GM19023 (cell line): ENCODE measurements around the gene SH3BP4.

ENCODE experiments used
- ATAC-seq: cut with Tn5 transposase; IDR thresholded peaks from one replicate; pipeline ENCODE4 v1.9.1; 2021; ENCODE audit warnings: mild to moderate bottlenecking, moderate library complexity; ENCODE audit not compliant: unreplicated experiment

SH3BP4 gene, protein sequence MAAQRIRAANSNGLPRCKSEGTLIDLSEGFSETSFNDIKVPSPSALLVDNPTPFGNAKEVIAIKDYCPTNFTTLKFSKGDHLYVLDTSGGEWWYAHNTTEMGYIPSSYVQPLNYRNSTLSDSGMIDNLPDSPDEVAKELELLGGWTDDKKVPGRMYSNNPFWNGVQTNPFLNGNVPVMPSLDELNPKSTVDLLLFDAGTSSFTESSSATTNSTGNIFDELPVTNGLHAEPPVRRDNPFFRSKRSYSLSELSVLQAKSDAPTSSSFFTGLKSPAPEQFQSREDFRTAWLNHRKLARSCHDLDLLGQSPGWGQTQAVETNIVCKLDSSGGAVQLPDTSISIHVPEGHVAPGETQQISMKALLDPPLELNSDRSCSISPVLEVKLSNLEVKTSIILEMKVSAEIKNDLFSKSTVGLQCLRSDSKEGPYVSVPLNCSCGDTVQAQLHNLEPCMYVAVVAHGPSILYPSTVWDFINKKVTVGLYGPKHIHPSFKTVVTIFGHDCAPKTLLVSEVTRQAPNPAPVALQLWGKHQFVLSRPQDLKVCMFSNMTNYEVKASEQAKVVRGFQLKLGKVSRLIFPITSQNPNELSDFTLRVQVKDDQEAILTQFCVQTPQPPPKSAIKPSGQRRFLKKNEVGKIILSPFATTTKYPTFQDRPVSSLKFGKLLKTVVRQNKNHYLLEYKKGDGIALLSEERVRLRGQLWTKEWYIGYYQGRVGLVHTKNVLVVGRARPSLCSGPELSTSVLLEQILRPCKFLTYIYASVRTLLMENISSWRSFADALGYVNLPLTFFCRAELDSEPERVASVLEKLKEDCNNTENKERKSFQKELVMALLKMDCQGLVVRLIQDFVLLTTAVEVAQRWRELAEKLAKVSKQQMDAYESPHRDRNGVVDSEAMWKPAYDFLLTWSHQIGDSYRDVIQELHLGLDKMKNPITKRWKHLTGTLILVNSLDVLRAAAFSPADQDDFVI

GRCh38 chr2:234951664-234952269 lies at the start of gene SH3BP4:
Gene SH3BP4, plus strand, starts transcription at chr2:234952017. Its CDS starts 82,986 bp downstream, at chr2:235035003.
- ATAC-seq = no peak

- no peak for ATAC-seq
Measured at GRCh38 chr2:234904785-234905184, 47.0 kb upstream of the SH3BP4 start.

DNA sequence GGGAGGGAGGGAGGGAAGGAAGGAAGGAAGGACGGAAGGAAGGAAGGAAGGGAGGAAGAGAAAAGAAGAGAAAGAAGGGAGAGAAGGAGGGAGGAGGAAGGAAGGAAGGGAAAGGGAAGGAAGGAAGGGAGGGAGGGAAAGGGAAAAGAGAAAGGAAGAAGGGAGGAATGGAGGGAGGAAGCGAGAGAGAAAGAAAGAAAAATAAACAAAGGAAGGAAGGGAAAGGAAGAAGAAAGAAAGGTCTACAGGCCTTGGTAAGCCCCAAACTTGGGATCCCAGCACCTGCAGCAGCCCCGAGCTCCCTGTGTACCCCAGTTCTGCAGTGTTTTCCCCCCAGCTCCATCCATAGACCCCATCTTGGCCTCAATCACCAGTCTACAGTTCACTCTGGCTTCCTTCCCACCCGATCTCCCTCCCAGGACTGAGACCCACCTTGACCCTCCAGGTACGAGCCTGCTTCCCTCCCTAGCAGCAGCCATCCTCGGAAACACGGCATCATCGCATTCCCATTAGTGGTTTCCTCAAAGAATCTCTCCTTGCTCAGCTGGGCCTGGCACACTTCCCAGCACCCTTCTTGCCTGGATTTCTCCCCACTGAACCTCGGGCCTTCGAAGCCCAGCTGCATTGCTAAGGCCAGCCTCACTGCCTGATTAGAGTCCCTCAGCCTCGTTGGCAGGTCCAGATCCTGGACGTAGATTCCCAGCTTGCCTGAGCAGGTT lies 46.1 kb upstream of the SH3BP4 start:
- ATAC-seq = no peak

- no peak for ATAC-seq
Measured at GRCh38 chr2:234910186-234910679, 41.6 kb upstream of the SH3BP4 start.

DNA sequence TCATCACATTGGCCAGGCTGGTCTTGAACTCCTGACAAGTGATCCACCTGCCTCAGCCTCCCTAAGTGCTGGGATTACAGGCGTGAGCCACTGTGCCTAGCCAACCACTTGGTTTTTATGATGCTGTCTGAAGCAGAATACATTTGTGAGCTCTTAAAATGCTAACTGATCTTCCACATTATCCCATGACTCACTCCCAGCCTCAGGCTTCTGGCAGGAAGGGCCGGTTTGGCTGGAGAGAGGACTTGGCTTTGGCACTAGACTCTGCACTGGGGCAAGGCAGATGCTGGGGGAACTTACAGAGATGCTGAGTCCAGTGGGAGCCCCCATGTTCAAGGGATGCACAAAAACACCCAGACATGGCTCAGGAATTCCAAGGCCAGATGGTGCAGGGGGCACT lies 40.5 kb upstream of the SH3BP4 start:
- no peak for ATAC-seq

DNA sequence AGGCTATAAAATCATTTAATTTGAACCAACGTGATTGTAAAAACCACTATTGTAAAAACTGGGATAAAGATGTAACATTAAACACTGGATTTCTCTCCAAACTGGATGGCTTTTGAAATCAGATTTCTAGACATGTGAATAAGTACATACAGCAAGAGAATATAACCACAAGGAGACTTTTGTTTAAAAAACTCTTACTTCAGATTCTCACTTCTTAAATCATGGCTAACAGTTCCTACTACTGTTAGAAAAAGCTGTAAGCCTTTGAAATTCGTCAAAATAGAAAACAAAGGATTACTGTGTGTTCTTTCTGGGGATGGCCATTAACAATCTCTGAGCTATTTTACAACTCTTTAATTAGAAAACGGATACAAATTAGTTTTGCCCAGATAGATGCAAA lies 39.4 kb upstream of the SH3BP4 start:
- no peak for ATAC-seq

GRCh38 chr2:234913208-234913626 lies 38.6 kb upstream of the SH3BP4 start:
- no peak for ATAC-seq

DNA sequence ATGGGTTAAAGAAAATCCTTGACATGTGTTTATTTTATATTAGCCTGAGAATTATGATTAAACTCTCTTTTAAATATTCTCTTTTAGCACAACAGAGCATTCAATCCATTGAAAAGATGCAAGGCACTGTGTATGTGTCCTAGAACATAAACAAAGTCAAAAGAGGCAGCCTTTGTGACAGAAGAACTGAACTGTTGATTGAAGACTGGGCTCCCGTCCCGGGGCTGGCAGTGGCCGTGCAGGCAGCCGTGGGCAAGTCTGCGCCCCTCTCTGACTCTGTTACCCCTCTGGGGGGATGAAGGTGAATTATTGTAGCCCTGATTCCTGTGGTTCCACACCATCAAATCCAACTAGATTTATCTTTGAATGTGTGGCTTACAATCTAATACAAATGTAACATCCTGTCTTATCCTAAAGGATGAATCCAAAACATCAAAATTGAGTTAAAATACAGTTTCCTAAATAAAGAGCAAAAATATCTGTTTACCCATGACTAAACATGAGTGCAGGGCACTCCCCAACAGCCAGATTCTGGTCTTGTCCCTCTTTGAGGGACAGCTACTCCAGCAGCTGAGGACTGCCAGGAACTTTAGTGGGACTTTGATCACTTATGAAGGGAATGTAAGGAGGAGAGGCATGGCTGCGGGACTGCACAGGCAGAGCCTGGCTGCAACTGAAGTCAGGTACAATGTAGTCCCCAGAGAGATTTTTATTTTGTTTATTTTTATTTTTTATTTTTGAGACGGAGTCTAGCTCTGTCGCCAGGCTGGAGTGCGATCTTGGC lies 37.3 kb upstream of the SH3BP4 start:
- no peak for ATAC-seq

GRCh38 chr2:234916674-234917073 lies 35.1 kb upstream of the SH3BP4 start:
- ATAC-seq = no peak

- ATAC-seq = no peak
Measured at GRCh38 chr2:234917211-234917975, 34.4 kb upstream of the SH3BP4 start.

DNA sequence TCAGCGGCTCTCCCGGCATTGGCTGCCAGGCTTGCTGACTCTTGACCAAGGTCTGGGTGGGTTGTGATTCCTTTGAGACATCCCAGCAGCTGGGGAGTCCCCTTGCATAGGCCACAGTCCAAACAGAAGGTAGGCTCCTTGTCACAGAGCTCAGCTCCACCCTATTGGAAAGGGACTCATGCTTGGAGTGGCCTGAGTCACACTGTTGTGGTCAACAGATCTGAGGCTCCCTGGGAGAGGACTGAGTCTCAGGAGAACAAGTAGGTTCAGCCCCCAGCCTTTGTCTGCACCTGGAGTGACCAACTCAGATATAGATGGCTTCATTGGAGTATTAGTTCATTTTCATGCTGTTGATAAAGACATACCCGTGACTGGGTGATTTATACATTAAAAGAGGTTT lies 32.1 kb upstream of the SH3BP4 start:
- ATAC-seq = no peak

GRCh38 chr2:234920836-234921235 lies 31.0 kb upstream of the SH3BP4 start:
- ATAC-seq = no peak

- no peak for ATAC-seq
Measured at GRCh38 chr2:234929002-234929401, 22.8 kb upstream of the SH3BP4 start.

DNA sequence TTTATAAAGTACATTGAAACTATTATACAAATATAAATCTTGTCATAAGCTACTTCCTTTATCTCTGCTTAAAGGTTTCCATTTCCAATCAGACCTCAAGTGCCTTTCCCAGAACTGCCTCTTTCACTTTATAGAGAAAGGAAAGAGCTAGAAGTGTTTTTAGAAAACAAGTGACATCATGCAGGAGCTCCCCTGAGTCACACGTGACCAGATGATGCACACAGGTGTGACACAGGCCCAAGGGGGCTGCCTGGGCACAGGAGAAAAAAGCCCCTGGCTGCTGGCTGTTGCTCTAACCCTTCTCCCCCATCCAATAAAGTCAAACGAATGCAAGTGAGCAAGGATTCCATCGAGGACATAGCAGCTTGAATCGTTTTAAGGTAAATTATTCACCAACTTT lies 21.4 kb upstream of the SH3BP4 start:
- ATAC-seq = no peak

GRCh38 chr2:234931371-234931770 lies 20.4 kb upstream of the SH3BP4 start:
- ATAC-seq = no peak

GRCh38 chr2:234932591-234933168 lies 19.1 kb upstream of the SH3BP4 start:
- ATAC-seq = no peak

DNA sequence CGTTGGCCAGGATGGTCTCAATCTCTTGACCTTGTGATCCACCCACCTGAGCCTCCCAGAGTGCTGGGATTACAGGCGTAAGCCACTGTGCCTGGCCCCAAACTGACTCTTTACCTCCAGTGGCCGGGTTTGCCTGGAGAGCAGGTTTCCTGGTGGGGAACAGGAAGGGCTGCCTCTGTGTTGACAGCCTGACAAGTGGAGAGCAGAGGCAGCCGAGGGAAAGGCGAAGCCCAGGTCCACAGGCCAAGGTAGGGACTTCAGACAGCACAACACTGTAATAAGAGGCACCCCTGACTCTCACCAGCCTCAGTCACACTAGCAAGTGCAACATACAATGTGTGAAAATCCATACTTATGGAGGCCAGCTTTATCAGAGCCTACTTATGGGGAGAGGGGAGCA lies 16.5 kb upstream of the SH3BP4 start:
- ATAC-seq = no peak

GRCh38 chr2:234939576-234939975 lies 12.2 kb upstream of the SH3BP4 start:
- no peak for ATAC-seq

- ATAC-seq = no peak
Measured at GRCh38 chr2:234939996-234940395, 11.8 kb upstream of the SH3BP4 start.
